Ascending aorta (tissue), 2 donors: ENCODE data around the gene MBD6. TPM values are rescaled to one million over a fixed set of nuclear protein-coding genes. Genes with fewer than 3 reads are reported as not detected.

Experiments
- DNase-seq, 2 donors: peaks; one replicate each; pipeline ENCODE4 v3.0.0-alpha.2; 2019; ENCODE audit warnings: low spot score in 2 of 2
- H3K27ac ChIP-seq, 2 donors: fragments of 200-600 bp; sonication (generic); one replicate each; pipeline ENCODE4 v1.5.1; 2016 to 2017; ENCODE audit warnings: mild to moderate bottlenecking in 1 of 2
- H3K27me3 ChIP-seq: fragments of 200-600 bp; sonication (generic); one replicate; pipeline ENCODE4 v1.5.1; 2017
- H3K36me3 ChIP-seq, 2 donors: fragments of 200-600 bp; sonication (generic); one replicate each; pipeline ENCODE4 v1.5.1; 2016
- H3K4me1 ChIP-seq, 2 donors: fragments of 200-600 bp; sonication (generic); one replicate each; pipeline ENCODE4 v1.5.1; 2016 to 2017; ENCODE audit warnings: mild to moderate bottlenecking in 1 of 2
- H3K4me3 ChIP-seq, 2 donors: fragments of 200-600 bp; sonication (generic); one replicate each; pipeline ENCODE4 v1.5.1; 2016 to 2017; ENCODE audit warnings: mild to moderate bottlenecking in 1 of 2
- H3K9me3 ChIP-seq, 2 donors: fragments of 200-600 bp; sonication (generic); one replicate each; pipeline ENCODE4 v1.5.1; 2016
- CTCF ChIP-seq, 3 experiments: fragments of 200-600 bp in 2 of 3; fragments of 450-650 bp in 1 of 3; sonication (generic) in 2 of 3; IDR thresholded peaks; one replicate each; pipeline ENCODE4 v1.5.1; 2016 to 2019; ENCODE audit warnings: antibody characterized with exemption in 3 of 3, mild to moderate bottlenecking in 1 of 3, moderate library complexity in 1 of 3
- intact Hi-C: fragments of 100-400 bp; cut with DNase I; formaldehyde crosslinking; loops from one replicate; pipeline ENCODE4 v1.15.1; 2023
- total RNA-seq: library from RNA; depleted of rRNA; stranded (reverse); fragments of >200 nt; gene quantifications from one replicate; pipeline ENCODE4 v1.1.0, GENCODE V29; 2016

MBD6 gene
- total RNA-seq, 1 donor from 2014 or later = 48.5 TPM

- no peak for DNase-seq
- H3K27ac ChIP-seq = no peak overlapping the region
- no peaks in the 10 kb centered on the region for H3K4me1 ChIP-seq
- TF ChIP-seq CTCF (IDR thresholded peaks at IDR 0.05) = no peak
- H3K36me3 ChIP-seq = peaks cover 46 to 77% of the 10 kb centered on the region in 2 donors
- intact Hi-C loops = no loop called here
- H3K9me3 ChIP-seq = no peaks in the 10 kb centered on the region
- H3K27me3 ChIP-seq = no peaks in the 10 kb centered on the region
- no peak overlapping the region for H3K4me3 ChIP-seq
These were observed 13.4 kb downstream of the MBD6 start for GRCh38 chr12:57535764-57536596.

- intact Hi-C loops = no loop called here
- no peak overlapping the region for H3K27ac ChIP-seq
- H3K36me3 ChIP-seq = peaks cover 41 to 72% of the 10 kb centered on the region in 2 donors
- no peaks in the 10 kb centered on the region for H3K4me1 ChIP-seq
- H3K4me3 ChIP-seq = no peak overlapping the region
- no peaks in the 10 kb centered on the region for H3K9me3 ChIP-seq
- no peak for TF ChIP-seq CTCF (IDR thresholded peaks at IDR 0.05)
- DNase-seq = no peak
- H3K27me3 ChIP-seq = no peaks in the 10 kb centered on the region
These were observed 13.9 kb downstream of the MBD6 start for GRCh38 chr12:57536597-57536942.

DNA sequence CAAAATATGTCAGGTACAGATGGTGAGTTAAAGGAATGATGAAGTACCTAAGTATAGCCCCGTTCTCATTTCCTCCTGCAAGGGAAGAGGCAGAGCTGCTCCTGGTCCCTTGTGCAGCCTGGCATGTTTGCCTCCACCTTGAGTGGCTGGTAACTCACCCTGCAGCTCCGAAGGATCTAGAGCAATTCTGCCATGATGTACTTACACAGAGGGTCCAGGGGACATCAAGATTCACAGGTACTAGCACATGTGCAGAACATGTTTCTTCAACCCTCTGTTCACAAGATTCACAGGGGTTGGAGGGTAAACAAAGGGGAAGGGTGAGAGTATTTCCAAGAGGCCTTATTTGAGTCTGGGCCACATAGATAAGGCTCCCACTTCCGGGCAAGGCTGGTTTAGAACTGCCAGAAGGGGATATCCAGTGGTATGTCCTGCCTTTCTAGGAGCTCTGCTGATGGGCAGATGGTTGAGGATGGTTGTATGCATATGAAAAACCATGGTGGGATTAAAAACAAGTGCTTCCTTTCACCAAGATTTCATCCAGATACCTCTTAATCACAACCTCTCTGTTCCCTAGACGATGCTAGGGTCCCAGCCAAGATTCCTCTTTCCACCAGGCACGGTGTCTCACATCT lies 16.6 kb downstream of the MBD6 start:
- Histone ChIP-seq H3K27me3 (no peaks in the 10 kb centered on the region), H3K27ac (no peak overlapping the region), H3K4me3 (no peak overlapping the region), H3K4me1 (no peaks in the 10 kb centered on the region), H3K9me3 (no peaks in the 10 kb centered on the region), H3K36me3 (peaks cover 14 to 58% of the 10 kb centered on the region in 2 donors)
- intact Hi-C loops = no loop called here
- DNase-seq = no peak
- no peak for TF ChIP-seq CTCF (IDR thresholded peaks at IDR 0.05)

GRCh38 chr12:57541001-57541400 lies 18.4 kb downstream of the MBD6 start:
- DNase-seq = no peak
- H3K4me3 ChIP-seq = no peak overlapping the region
- intact Hi-C loops = no loop called here
- no peaks in the 10 kb centered on the region for H3K9me3 ChIP-seq
- peaks cover 0 to 43% of the 10 kb centered on the region in 2 donors for H3K36me3 ChIP-seq
- H3K4me1 ChIP-seq = peaks cover under 1 to 10% of the 10 kb centered on the region in 2 donors
- TF ChIP-seq CTCF (IDR thresholded peaks at IDR 0.05) = no peak
- H3K27me3 ChIP-seq = no peaks in the 10 kb centered on the region
- no peak overlapping the region for H3K27ac ChIP-seq

DNA sequence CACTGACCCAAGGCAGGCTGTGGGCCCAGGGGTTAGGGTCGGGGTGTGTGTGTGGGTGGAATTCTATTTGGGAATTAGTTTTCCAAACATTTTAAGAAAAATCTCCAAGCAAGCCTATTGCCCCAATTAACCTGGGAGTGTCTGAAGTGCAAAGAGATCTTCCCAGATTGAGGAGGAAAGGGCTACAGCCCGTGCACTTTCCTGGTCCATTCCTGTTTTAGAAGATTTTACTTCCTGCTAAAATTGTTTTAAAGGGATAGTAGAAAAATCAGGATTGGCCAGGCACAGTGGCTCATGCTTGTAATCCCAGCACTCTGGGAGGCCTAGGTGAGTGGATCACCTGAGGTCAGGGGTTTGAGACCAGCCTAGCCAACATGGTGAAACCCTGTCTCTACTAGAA lies 19.1 kb downstream of the MBD6 start:
- no peak overlapping the region for H3K4me3 ChIP-seq
- no peaks in the 10 kb centered on the region for H3K27me3 ChIP-seq
- DNase-seq = no peak
- TF ChIP-seq CTCF (IDR thresholded peaks at IDR 0.05) = no peak
- intact Hi-C loops = no loop called here
- peaks cover 3 to 13% of the 10 kb centered on the region in 2 donors for H3K4me1 ChIP-seq
- no peak overlapping the region for H3K27ac ChIP-seq
- peaks cover 0 to 43% of the 10 kb centered on the region in 2 donors for H3K36me3 ChIP-seq
- H3K9me3 ChIP-seq = no peaks in the 10 kb centered on the region
